HG02840 (cell line): ENCODE results near the gene NPFFR2.
A peak's percentile ranks its signal among the peaks of the same experiment; 100 is the strongest.
"Not testable (repeated sequence)": the region's sequence is repeated elsewhere in the genome, so short reads cannot be mapped to it uniquely, and the experiment has no call there.

Source experiments
- ATAC-seq: cut with Tn5 transposase; IDR thresholded peaks from one replicate; pipeline ENCODE4 v1.9.1; 2021; ENCODE audit warnings: mild to moderate bottlenecking, moderate library complexity, moderate number of reproducible peaks; ENCODE audit not compliant: unreplicated experiment, low FRiP score

The NPFFR2 gene

GRCh38 chr4:72110886-72111285, 79.1 kb downstream of the NPFFR2 start:
- ATAC-seq, result no peak

GRCh38 chr4:72111863-72112262, 80.1 kb downstream of the NPFFR2 start:
- ATAC-seq, result no peak

- peak; percentile 95 for ATAC-seq
Measured at GRCh38 chr4:72112514-72113156, 80.8 kb downstream of the NPFFR2 start.

GRCh38 chr4:72118017-72118416, 86.2 kb downstream of the NPFFR2 start:
- ATAC-seq, result no peak

GRCh38 chr4:72119946-72120345, 88.1 kb downstream of the NPFFR2 start:
- no peak for ATAC-seq

GRCh38 chr4:72128741-72129140, 96.9 kb downstream of the NPFFR2 start:
- no peak for ATAC-seq

- ATAC-seq, result no peak
Measured at GRCh38 chr4:72136429-72136828, 104.6 kb downstream of the NPFFR2 start.

- ATAC-seq, result not testable (repeated sequence)
Measured at GRCh38 chr4:72139997-72140396, 108.2 kb downstream of the NPFFR2 start.

- ATAC-seq, result no peak
Measured at GRCh38 chr4:72144241-72144640, 112.4 kb downstream of the NPFFR2 start.

GRCh38 chr4:72152731-72153130, 120.9 kb downstream of the NPFFR2 start:
- no peak for ATAC-seq

- ATAC-seq, result not testable (repeated sequence)
Measured at GRCh38 chr4:72153634-72154033, 121.8 kb downstream of the NPFFR2 start.

- not testable (repeated sequence) for ATAC-seq
Measured at GRCh38 chr4:72169285-72169684, 137.5 kb downstream of the NPFFR2 start.

- no peak for ATAC-seq
Measured at GRCh38 chr4:72169861-72170260, 138.1 kb downstream of the NPFFR2 start.

GRCh38 chr4:72171761-72172160, 140.0 kb downstream of the NPFFR2 start:
- ATAC-seq, result no peak

- ATAC-seq, result no peak
Measured at GRCh38 chr4:72179342-72179741, 147.5 kb downstream of the NPFFR2 start.

- ATAC-seq, result no peak
Measured at GRCh38 chr4:72186714-72187113, 154.9 kb downstream of the NPFFR2 start.

GRCh38 chr4:72194046-72194445, 162.2 kb downstream of the NPFFR2 start:
- ATAC-seq, result no peak

- no peak for ATAC-seq
Measured at GRCh38 chr4:72194453-72194852, 162.7 kb downstream of the NPFFR2 start.
